Aorta (tissue), 5 donors: Measurements from ENCODE around the gene TULP4. TPM values are rescaled to one million over a fixed set of nuclear protein-coding genes. Genes with fewer than 3 reads are reported as not detected.

Experiments
- ATAC-seq: fragments of 200-7000 bp; cut with Tn5 transposase; one replicate; pipeline ENCODE4 v1.9.1; 2022; ENCODE audit warnings: moderate library complexity; ENCODE audit not compliant: low FRiP score
- DNase-seq, 2 donors: peaks; one replicate each; pipeline ENCODE4 v3.0.0-alpha.2; 2020
- H3K27ac ChIP-seq, 2 donors: one replicate each; pipeline ENCODE4 v1.5.1; 2013; ENCODE audit warnings: low read length in 2 of 2, mild to moderate bottlenecking in 2 of 2, moderate library complexity in 2 of 2, control low read depth in 1 of 2, inconsistent platforms in 1 of 2, low read depth in 1 of 2
- H3K27me3 ChIP-seq, 2 donors: one replicate each; pipeline ENCODE4 v1.6.1; 2013; ENCODE audit warnings: control low read depth in 1 of 2, low read length in 1 of 2, mild to moderate bottlenecking in 1 of 2, moderate library complexity in 1 of 2; ENCODE audit not compliant: insufficient read depth in 2 of 2, control insufficient read depth in 1 of 2
- H3K36me3 ChIP-seq, 2 donors: one replicate each; pipeline ENCODE4 v1.6.1; 2013; ENCODE audit warnings: control low read depth in 1 of 2, low read length in 1 of 2, mild to moderate bottlenecking in 1 of 2; ENCODE audit not compliant: insufficient read depth in 2 of 2, control insufficient read depth in 1 of 2
- H3K4me1 ChIP-seq, 2 donors: one replicate each; pipeline ENCODE4 v1.6.1; 2013; ENCODE audit warnings: low read length in 2 of 2, control low read depth in 1 of 2, mild to moderate bottlenecking in 1 of 2, moderate library complexity in 1 of 2; ENCODE audit not compliant: insufficient read depth in 2 of 2, control insufficient read depth in 1 of 2
- H3K4me3 ChIP-seq, 2 donors: one replicate each; pipeline ENCODE4 v1.5.1; 2013; ENCODE audit warnings: low read length in 2 of 2, control low read depth in 1 of 2, mild to moderate bottlenecking in 1 of 2
- H3K9me3 ChIP-seq: one replicate; pipeline ENCODE4 v1.6.1; 2013; ENCODE audit warnings: mild to moderate bottlenecking, low read length; ENCODE audit not compliant: control insufficient read depth
- WGBS, 2 donors: extraction: QIAGEN DNeasy Blood & Tissue Kit; methylation state at CpG; one replicate each; pipeline ENCODE4 v1.1.7; 2013; 5-methylcytosine and 5-hydroxymethylcytosine counted together
- intact Hi-C, 2 donors: fragments of 100-400 bp; cut with DNase I; formaldehyde crosslinking; loops; one replicate each; pipeline versions ENCODE4 v1.14.2 to v1.15.0; 2022
- polyA plus RNA-seq, 2 donors: library from polyadenylated mRNA; stranded (reverse); fragments of 200-250 nt; gene quantifications; one replicate each; pipeline ENCODE4 v1.2.3, GENCODE V29; 2013
- total RNA-seq, 2 donors: library from RNA; stranded (reverse); fragmentation: NEBNext Ultra II Directional; extraction: Animal tissue kit (Norgen Biotek cat#: 25700); gene quantifications; one replicate each; pipeline ENCODE4 v1.2.1, GENCODE V29; 2021
- donor health status: healthy with polysubstance abuse.
- donor health status: Bipolar disorder and iron deficiency.
- donor health status: DM: no; HTN: no; CAD: no.
- donor health status: DM: no; HTN: no; CAD: no.
- donor health status: DM: yes; HTN: yes; CAD: no.

The TULP4 gene
- total and polyA plus RNA-seq, 4 donors = 2.4 to 86.1 (median 40.0) TPM

DNA sequence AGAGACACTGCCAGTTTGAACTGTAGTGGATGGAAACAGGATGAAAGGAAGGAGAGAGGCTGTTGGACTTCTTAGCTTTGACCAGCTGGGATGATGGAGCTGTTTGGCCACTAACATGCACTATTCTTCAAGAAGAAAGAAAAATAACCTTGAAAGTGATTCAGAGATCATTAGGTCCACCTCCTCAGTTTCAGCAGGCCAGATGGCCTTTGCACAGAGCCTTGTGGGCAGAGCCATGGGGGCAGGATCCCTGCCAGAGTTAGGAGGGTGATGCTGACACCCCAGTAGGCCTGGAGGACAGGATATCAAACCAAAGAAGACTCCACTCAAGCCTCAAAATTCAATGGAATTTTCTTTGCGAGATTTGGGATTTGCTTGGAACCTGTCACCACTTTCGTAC, 173.2 kb downstream of the TULP4 start:
- peaks cover 0 to 7% of the 10 kb centered on the region in 2 donors for H3K36me3 ChIP-seq

DNA sequence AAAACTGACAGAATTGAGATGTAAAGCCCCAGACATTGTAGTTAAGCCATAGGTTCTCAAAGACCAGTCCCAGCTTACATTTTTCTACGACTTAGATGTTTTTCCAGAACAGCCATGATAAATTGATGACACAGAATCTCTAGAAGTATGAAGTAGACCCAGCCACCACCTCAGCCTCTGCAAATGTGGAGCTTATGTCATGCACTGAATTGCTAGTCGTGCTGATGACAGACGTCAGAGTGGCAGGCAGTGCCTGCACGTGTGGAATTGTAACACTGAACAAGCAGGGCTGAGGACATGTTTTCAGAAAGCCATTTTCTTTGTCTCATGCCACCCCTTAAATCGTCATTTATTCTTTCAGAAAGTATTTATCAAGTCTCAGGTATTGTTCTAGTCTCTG, 175.2 kb downstream of the TULP4 start:
- 80 to 85% methylated on average over 5 of the region's 5 CpGs for WGBS, 2 donors
- intact Hi-C loops = no loop called here
- DNase-seq = no peak

More for the DNA sequence above, 173.2 kb downstream of the TULP4 start:
- ATAC-seq = no peak
- intact Hi-C loops = no loop called here
- Histone ChIP-seq H3K27ac (no peak overlapping the region), H3K9me3 (no peaks in the 10 kb centered on the region), H3K4me1 (no peaks in the 10 kb centered on the region), H3K4me3 (no peak overlapping the region), H3K27me3 (no peaks in the 10 kb centered on the region)
- no peak for DNase-seq
- WGBS, 2 donors = 96 to 98% methylated on average over 2 of the region's 2 CpGs

DNA sequence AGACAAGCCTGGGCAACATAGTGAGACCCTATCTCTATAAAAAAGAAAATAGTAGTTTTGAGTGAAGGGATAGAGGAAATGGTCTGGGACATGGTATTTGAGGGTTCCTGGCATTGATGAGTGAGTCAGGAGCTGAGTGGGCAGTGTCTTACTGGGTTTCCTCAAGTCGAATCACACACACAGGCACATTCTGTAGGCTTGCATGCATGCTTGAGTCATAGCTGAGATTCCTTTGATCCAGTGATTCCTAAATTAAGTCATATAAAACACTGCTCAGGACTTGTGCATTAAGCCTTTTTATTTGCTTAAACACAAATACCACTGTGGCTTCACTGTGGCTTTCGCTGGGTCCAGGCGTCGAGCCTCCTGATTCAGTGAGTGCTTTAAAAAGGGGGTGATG, 175.8 kb downstream of the TULP4 start:
- Histone ChIP-seq H3K4me3 (no peak overlapping the region), H3K9me3 (no peaks in the 10 kb centered on the region), H3K36me3 (no peaks in the 10 kb centered on the region), H3K27ac (no peak overlapping the region), H3K27me3 (no peaks in the 10 kb centered on the region), H3K4me1 (no peaks in the 10 kb centered on the region)
- WGBS, 2 donors = 68 to 69% methylated on average over 4 of the region's 4 CpGs
- intact Hi-C loops = no loop called here
- ATAC-seq (no peak), DNase-seq (no peak)

More for the DNA sequence above, 175.2 kb downstream of the TULP4 start:
- ATAC-seq = no peak
- Histone ChIP-seq H3K27ac (no peak overlapping the region), H3K4me1 (no peaks in the 10 kb centered on the region), H3K36me3 (no peaks in the 10 kb centered on the region), H3K27me3 (no peaks in the 10 kb centered on the region), H3K4me3 (no peak overlapping the region), H3K9me3 (no peaks in the 10 kb centered on the region)

DNA sequence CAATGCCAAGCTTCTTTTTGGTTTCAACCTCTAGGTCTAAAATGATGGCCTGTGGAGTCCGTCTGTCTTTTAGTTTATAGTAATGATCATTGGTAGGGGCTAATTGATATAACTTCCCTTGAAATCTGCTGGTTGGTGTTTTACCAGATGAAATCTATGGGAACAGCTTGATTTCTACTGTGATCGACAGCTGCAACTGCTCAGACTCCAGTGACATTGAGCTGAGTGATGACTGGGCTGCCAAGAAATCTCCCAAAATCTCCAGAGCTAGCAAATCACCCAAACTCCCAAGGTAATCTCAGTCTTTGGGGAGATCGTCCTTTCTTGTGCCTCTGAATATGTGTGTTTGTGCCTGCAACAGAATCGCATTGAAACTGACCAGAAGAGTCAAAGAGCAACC, 177.2 kb downstream of the TULP4 start:
- intact Hi-C loops = no loop called here
- Histone ChIP-seq H3K4me3 (no peak overlapping the region), H3K9me3 (no peaks in the 10 kb centered on the region), H3K36me3 (no peaks in the 10 kb centered on the region), H3K27ac (no peak overlapping the region), H3K27me3 (no peaks in the 10 kb centered on the region), H3K4me1 (no peaks in the 10 kb centered on the region)
- ATAC-seq = no peak
- WGBS, 2 donors = 88 to 89% methylated on average over 4 of the region's 4 CpGs
- DNase-seq = no peak

DNA sequence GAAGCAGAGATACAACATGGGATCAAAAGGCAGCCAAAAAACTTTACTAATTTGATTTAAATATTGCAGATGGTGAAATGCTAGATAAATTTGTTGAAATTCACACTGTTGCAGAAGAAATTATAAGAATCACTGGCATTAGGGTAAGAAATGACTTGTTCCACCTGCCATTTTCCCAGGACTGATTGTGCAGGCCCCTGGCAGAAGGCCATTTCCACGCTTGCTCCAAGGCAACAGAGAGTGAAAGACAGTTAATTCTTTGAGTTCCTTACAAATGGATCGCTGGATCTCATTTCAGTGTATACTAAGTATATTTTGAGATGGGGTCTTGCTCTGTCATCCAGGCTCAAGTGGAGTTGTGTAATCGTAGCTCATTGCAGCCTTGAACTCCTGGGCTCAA, 180.6 kb downstream of the TULP4 start:
- H3K36me3 ChIP-seq = no peaks in the 10 kb centered on the region
- WGBS, 2 donors = 93 to 97% methylated on average over 3 of the region's 3 CpGs

DNA sequence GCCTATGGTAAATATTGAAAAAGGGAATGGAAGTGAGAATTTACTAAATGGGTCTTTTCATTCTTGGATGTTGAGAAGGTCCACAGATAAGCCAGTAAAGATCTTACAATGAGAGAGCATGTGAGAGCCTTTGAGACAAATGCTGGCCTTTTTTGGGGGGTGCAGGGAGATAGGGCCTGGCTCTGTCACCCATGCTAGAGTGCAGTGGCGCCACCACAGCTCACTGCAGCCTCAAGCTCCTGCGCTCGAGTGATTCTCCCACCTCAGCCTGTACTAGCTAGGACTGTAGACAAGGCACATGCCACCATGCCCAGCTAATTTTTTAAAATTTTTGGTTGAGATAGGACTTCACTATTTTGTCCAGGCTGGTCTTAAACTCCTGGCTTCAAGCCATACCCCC, 184.4 kb downstream of the TULP4 start:
- DNase-seq (no peak), ATAC-seq (no peak)
- intact Hi-C loops = no loop called here
- 91 to 96% methylated on average over 3 of the region's 3 CpGs for WGBS, 2 donors
- Histone ChIP-seq H3K9me3 (no peaks in the 10 kb centered on the region), H3K27me3 (no peaks in the 10 kb centered on the region), H3K36me3 (peaks cover 5% of the 10 kb centered on the region in 2 donors), H3K4me3 (no peak overlapping the region), H3K4me1 (no peaks in the 10 kb centered on the region), H3K27ac (no peak overlapping the region)

More for the DNA sequence above, 180.6 kb downstream of the TULP4 start:
- intact Hi-C loops = no loop called here
- DNase-seq (no peak), ATAC-seq (no peak)
- Histone ChIP-seq H3K4me1 (no peaks in the 10 kb centered on the region), H3K9me3 (no peaks in the 10 kb centered on the region), H3K27ac (no peak overlapping the region), H3K4me3 (no peak overlapping the region), H3K27me3 (no peaks in the 10 kb centered on the region)

DNA sequence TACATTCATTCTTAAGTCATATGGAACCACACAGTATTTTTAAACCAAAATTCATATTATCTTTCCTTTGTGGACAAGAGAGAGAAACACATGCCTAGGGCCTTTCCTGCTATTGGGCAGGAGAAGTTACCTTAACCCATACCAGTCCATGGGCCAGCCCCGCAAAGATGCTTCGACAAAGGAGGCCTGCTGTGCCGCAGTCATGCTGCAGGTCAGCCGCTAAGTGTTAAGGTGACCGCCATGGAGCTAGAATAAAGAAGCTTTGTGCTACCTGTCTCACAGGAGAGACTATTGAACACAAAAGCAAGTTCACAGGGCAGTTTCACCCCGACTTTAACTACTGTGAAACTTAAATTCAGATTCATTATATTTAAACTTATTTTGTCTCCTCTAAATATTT, 185.4 kb downstream of the TULP4 start:
- no peak for ATAC-seq
- H3K4me1 ChIP-seq = no peaks in the 10 kb centered on the region
- intact Hi-C loops = no loop called here
- H3K4me3 ChIP-seq = no peak overlapping the region
- no peaks in the 10 kb centered on the region for H3K9me3 ChIP-seq
- H3K27me3 ChIP-seq = no peaks in the 10 kb centered on the region
- no peak overlapping the region for H3K27ac ChIP-seq
- peaks cover 5% of the 10 kb centered on the region in 2 donors for H3K36me3 ChIP-seq
- 96 to 98% methylated on average over 6 of the region's 6 CpGs for WGBS, 2 donors
- no peak for DNase-seq

DNA sequence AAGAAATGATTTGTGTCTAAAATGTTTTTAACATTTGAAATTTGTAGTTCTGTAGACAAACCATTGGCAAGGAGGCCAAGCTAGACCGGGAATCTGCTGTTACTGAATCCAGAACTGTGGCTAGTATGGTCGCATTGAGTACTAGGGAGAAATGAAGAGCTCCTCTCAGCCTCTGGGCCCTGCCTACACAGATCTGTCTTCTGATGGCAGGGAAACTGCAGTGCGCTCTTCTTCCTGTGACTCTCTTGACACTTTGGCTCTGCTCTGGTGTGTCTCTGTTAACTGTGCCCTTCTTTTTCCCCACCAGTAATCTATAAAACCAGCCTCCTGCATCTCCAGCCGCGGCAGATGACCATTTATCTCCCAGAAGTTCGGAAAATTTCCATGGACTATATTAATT, 186.1 kb downstream of the TULP4 start:
- DNase-seq (no peak), ATAC-seq (no peak)

DNA sequence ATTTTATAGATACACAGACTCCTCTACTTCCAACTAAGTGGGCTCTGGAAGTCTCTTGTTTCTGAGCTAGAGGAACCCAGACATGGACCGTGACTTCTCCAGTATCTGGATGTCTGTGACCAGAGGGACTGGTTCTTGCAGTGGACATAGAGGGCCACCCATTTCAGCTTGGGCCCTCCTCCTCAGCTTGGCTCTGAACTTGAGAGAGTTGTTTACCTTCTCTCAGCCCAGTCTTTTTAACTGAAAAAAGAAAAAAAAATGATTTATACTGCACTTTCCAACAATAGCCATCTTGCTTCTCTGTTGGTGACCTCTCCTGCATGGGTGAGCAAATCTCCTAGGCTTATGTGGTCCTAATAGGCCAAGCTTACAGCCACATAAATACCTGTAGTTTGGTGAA, 187.3 kb downstream of the TULP4 start:
- Histone ChIP-seq H3K4me3 (no peak overlapping the region), H3K27ac (no peak overlapping the region), H3K27me3 (no peaks in the 10 kb centered on the region), H3K4me1 (no peaks in the 10 kb centered on the region), H3K9me3 (no peaks in the 10 kb centered on the region), H3K36me3 (peaks cover 5% of the 10 kb centered on the region in 2 donors)
- WGBS, 2 donors = 93 to 100% methylated on average over 1 of the region's 1 CpG
- intact Hi-C loops = no loop called here
- ATAC-seq (no peak), DNase-seq (no peak)

More for the DNA sequence above, 186.1 kb downstream of the TULP4 start:
- Histone ChIP-seq H3K27ac (no peak overlapping the region), H3K36me3 (peaks cover 5% of the 10 kb centered on the region in 2 donors), H3K4me1 (no peaks in the 10 kb centered on the region), H3K27me3 (no peaks in the 10 kb centered on the region), H3K9me3 (no peaks in the 10 kb centered on the region), H3K4me3 (no peak overlapping the region)
- 89 to 90% methylated on average over 6 of the region's 6 CpGs for WGBS, 2 donors
- intact Hi-C loops = no loop called here
